MCF 10A (cell line): ENCODE results near the gene KCTD11. TPM values are rescaled to one million over a fixed set of nuclear protein-coding genes. Genes with fewer than 3 reads are reported as not detected.

Experiments used
- BruUV-seq: library from RNA; stranded (reverse); fragments of 400-500 nt; replicated peaks from 2 replicates; lab custom pipeline; 2021; lab: Mats Ljungman, UMichigan
- CTCF ChIA-PET: fragments of 300-600 bp; sonication (Branson Sonifier 250); formaldehyde crosslinking; extraction: SDS; loops from one replicate; lab custom pipeline; 2021; ENCODE audit warnings: antibody characterized with exemption, inconsistent platforms; lab: Yijun Ruan, JAX
- POLR2A ChIA-PET: fragments of 300-600, 350-650 bp; sonication (Branson Sonifier 250); formaldehyde crosslinking; extraction: SDS; loops from one replicate; lab custom pipeline; 2020; ENCODE audit warnings: antibody characterized with exemption, inconsistent platforms; lab: Yijun Ruan, JAX
- DNase-seq: peaks from one replicate; pipeline ENCODE4 v3.0.0-alpha.2; 2018; ENCODE audit not compliant: unreplicated experiment
- H3K27ac Mint-ChIP-seq: one replicate; pipeline ENCODE4 v1.8.0; 2022; ENCODE audit warnings: mild to moderate bottlenecking, low read depth, mixed read lengths; ENCODE audit not compliant: unreplicated experiment
- H3K27me3 Mint-ChIP-seq: one replicate; pipeline ENCODE4 v1.8.0; 2022; ENCODE audit warnings: mixed read lengths; ENCODE audit not compliant: insufficient read depth, unreplicated experiment
- H3K36me3 Mint-ChIP-seq: one replicate; pipeline ENCODE4 v1.8.0; 2022; ENCODE audit warnings: mild to moderate bottlenecking, moderate library complexity, mixed read lengths; ENCODE audit not compliant: insufficient read depth, unreplicated experiment
- H3K4me1 Mint-ChIP-seq: one replicate; pipeline ENCODE4 v1.8.0; 2022; ENCODE audit warnings: mixed read lengths; ENCODE audit not compliant: insufficient read depth, unreplicated experiment
- H3K4me3 Mint-ChIP-seq: one replicate; pipeline ENCODE4 v1.8.0; 2022; ENCODE audit warnings: mild to moderate bottlenecking, moderate library complexity, mixed read lengths; ENCODE audit not compliant: unreplicated experiment
- H3K9me3 Mint-ChIP-seq: one replicate; pipeline ENCODE4 v1.8.0; 2022; ENCODE audit warnings: mixed read lengths; ENCODE audit not compliant: unreplicated experiment
- CTCF ChIP-seq: fragments of 200-600 bp; IDR thresholded peaks from one replicate; pipeline ENCODE4 v1.8.0; 2022; ENCODE audit warnings: antibody characterized with exemption, mild to moderate bottlenecking; ENCODE audit not compliant: unreplicated experiment
- intact Hi-C: fragments of 100-400 bp; cut with micrococcal nuclease; formaldehyde crosslinking; loops from 2 replicates; pipeline ENCODE4 v1.14.1; 2022
- total RNA-seq: library from RNA; stranded (reverse); gene quantifications from 2 replicates; pipeline ENCODE4 v1.2.3, GENCODE V29; 2022

Gene KCTD11
- total RNA-seq, 1 experiment from 2014 or later = 10.1 TPM

- TF ChIP-seq CTCF = no peak
- ChIA-PET CTCF (interaction anchor here (0.5 to 1.5 kb wide), 5 partner anchors 12 to 239 kb away, joined by 3 to 4 read pairs (median 3); no protein-coding TSS in a partner anchor), POLR2A (interaction anchor here (0.6 to 2.3 kb wide), 15 partner anchors 9 to 307 kb away, joined by 3 to 21 read pairs (median 4); partner anchors contain the start of genes MPDU1, PLSCR3, POLR2A and TMEM256)
- peak overlapping the region; percentile 94 for H3K4me3 Mint-ChIP-seq
- intact Hi-C loops = loop anchor here (2.0 kb wide), 1 partner anchor 26 kb away; the partner anchor contains the start of gene TMEM95
- H3K27me3 Mint-ChIP-seq = no peaks in the 10 kb centered on the region
- H3K36me3 Mint-ChIP-seq = peaks cover 12% of the 10 kb centered on the region
- BruUV-seq = no TSS peak
- H3K4me1 Mint-ChIP-seq = peaks cover 13% of the 10 kb centered on the region
- peaks cover 9% of the 10 kb centered on the region for H3K9me3 Mint-ChIP-seq
- peak; percentile 24 for DNase-seq
- H3K27ac Mint-ChIP-seq = peak overlapping the region; percentile 90
Measured at GRCh38 chr17:7380321-7380720, 28.4 kb downstream of the KCTD11 start.

DNA sequence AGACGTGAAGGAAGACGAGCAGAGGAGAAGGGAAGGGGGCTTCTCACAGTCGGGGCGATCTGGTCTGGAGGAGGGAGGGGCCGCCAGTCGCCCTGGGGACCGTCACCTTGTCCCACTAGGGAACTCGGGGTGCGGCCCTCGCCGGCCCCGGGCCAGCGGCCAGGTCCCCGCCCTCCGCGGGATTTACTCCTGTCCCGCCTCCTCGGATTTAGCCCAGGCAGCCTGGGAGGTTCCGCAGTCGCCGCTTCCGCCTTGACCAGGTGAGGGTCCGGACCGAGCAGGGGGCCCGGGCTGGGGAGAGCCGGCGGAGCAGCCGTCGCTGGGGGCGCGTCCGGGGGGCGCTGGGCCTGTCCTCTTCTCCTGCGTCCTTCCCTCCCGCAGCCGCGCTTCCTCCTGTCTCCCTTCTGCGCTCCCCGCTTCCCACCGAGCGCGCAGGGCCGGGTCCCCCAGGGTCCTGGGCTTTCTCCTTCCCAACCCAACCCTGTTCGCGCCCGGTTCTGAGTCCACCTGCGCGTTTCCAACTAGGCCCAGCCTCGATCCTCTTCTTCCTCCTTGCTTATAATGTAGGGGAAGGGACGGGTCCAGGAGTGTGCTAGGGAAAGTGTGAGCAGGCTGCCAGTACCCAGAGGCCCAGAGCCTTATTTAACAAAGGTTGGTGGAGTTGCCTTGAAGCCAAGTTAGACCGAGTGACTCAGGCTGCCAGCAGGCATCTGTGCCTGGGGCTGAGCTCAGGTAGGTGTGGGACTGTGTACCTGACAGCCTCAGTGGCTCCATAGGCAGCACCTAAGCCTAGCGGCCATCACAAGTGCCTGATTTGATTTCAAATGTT lies 29.1 kb downstream of the KCTD11 start, which contains the start of gene TNK1:
Gene TNK1, plus strand, starts transcription at position 235 of the 829 bp plus-strand sequence. CDS start 1,838 bp downstream, outside the sequence.
- TF ChIP-seq CTCF = no peak
- CTCF ChIA-PET = interaction anchor here (1.3 to 1.5 kb wide), 2 partner anchors 12 to 25 kb away, joined by 3 to 4 read pairs; no protein-coding TSS in a partner anchor
- BruUV-seq = no TSS peak
- Mint-ChIP-seq H3K9me3 (peaks cover 9% of the 10 kb centered on the region), H3K4me1 (peaks cover 13% of the 10 kb centered on the region), H3K27ac (peak within 1 kb of the TSS; percentile 90), H3K36me3 (peaks cover 19% of the 10 kb centered on the region), H3K27me3 (no peaks in the 10 kb centered on the region), H3K4me3 (peak within 1 kb of the TSS; percentile 94)
- POLR2A ChIA-PET = interaction anchor here (0.6 to 2.3 kb wide), 21 partner anchors 9 to 306 kb away, joined by 3 to 21 read pairs (median 4); partner anchors contain the start of genes MPDU1, PLSCR3, POLR2A and TMEM256
- intact Hi-C loops = loop anchor here (2.0 kb wide), 1 partner anchor 26 kb away; the partner anchor contains the start of gene TMEM95
- DNase-seq = peak; percentile 54

DNA sequence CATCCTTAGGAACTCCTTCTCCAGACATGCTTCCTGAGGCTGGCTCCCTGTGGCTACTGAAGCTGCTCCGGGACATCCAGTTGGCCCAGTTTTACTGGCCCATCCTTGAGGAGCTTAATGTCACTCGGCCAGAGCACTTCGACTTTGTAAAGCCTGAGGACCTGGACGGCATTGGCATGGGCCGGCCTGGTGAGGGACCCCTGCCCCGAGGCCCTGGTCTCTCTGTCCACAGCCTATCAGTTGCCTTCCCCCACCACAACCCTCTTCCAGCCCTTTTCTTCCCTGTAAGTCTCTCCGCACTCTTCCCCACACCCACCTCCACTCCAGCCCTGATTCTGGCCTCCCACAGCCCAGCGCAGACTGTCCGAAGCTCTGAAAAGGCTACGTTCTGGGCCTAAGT lies 30.9 kb downstream of the KCTD11 start:
- H3K9me3 Mint-ChIP-seq = peaks cover 9% of the 10 kb centered on the region
- POLR2A ChIA-PET = interaction anchor here (0.6 to 1.8 kb wide), 4 partner anchors 10 to 54 kb away, joined by 3 to 5 read pairs (median 3); no protein-coding TSS in a partner anchor
- CTCF ChIA-PET = interaction anchor here (0.8 to 1.7 kb wide), 4 partner anchors 25 to 178 kb away, joined by 3 to 6 read pairs (median 4); no protein-coding TSS in a partner anchor
- no peak for TF ChIP-seq CTCF
- no peak for DNase-seq
- no peak overlapping the region for H3K4me3 Mint-ChIP-seq
- intact Hi-C loops = no loop called here
- no peak overlapping the region for H3K27ac Mint-ChIP-seq
- no TSS peak for BruUV-seq
- no peaks in the 10 kb centered on the region for H3K27me3 Mint-ChIP-seq
- peaks cover 23% of the 10 kb centered on the region for H3K36me3 Mint-ChIP-seq
- peaks cover 13% of the 10 kb centered on the region for H3K4me1 Mint-ChIP-seq

DNA sequence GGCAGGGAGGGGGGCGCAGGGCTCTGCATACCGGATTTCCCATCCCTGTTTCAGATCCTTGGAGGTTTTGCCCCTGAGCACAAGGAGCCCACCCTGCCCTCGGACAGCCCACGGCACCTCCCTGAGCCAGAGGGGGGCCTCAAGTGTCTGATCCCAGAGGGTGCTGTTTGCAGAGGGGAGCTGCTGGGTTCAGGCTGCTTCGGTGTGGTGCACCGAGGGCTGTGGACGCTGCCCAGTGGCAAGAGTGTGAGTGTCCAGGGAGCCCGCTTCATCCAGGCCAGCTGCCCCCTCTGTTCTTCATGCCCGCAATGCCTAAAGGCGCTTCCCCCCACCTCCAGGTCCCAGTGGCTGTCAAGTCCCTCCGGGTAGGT lies 31.4 kb downstream of the KCTD11 start:
- peaks cover 27% of the 10 kb centered on the region for H3K36me3 Mint-ChIP-seq
- DNase-seq = no peak
- ChIA-PET CTCF (interaction anchor here (0.8 to 1.7 kb wide), 2 partner anchors 26 to 28 kb away, joined by 3 to 6 read pairs; no protein-coding TSS in a partner anchor), POLR2A (interaction anchor here (0.6 to 1.4 kb wide), 3 partner anchors 9 to 22 kb away, joined by 3 read pairs; no protein-coding TSS in a partner anchor)
- no peak overlapping the region for H3K4me3 Mint-ChIP-seq
- H3K4me1 Mint-ChIP-seq = peaks cover 13% of the 10 kb centered on the region
- H3K27ac Mint-ChIP-seq = no peak overlapping the region
- intact Hi-C loops = no loop called here
- BruUV-seq = no TSS peak
- peaks cover 9% of the 10 kb centered on the region for H3K9me3 Mint-ChIP-seq
- no peaks in the 10 kb centered on the region for H3K27me3 Mint-ChIP-seq
- no peak for TF ChIP-seq CTCF
